Retinal pigment epithelial cell (primary cell): Measurements from ENCODE around the gene POLD3.

Experiments
- DNase-seq: peaks from one replicate; pipeline ENCODE4 v3.0.0-alpha.2; 2010; ENCODE audit warnings: low read depth
- H3K4me3 ChIP-seq: 2 replicates; pipeline ENCODE4 v1.5.1; 2011; ENCODE audit warnings: mild to moderate bottlenecking, low read length, control low read depth, moderate library complexity
- CTCF ChIP-seq: conservative IDR thresholded peaks from 2 replicates; pipeline ENCODE4 v1.5.1; 2011; ENCODE audit warnings: low read depth, low read length, control low read depth, inconsistent platforms

Gene POLD3

GRCh38 chr11:74662487-74663103 lies 70.2 kb downstream of the POLD3 start:
- no peak for TF ChIP-seq CTCF
- H3K4me3 ChIP-seq: no peak overlapping the region

GRCh38 chr11:74663315-74663714 lies 70.9 kb downstream of the POLD3 start:
- H3K4me3 ChIP-seq: no peak overlapping the region
- TF ChIP-seq CTCF: no peak
- DNase-seq: no peak

More at GRCh38 chr11:74662487-74663103, 70.2 kb downstream of the POLD3 start:
- DNase-seq: no peak

- no peak for TF ChIP-seq CTCF
- DNase-seq: no peak
- H3K4me3 ChIP-seq: no peak overlapping the region
These were observed 77.1 kb downstream of the POLD3 start for GRCh38 chr11:74669211-74670160.

GRCh38 chr11:74670171-74670570 lies 77.8 kb downstream of the POLD3 start:
- H3K4me3 ChIP-seq: no peak overlapping the region
- no peak for DNase-seq
- TF ChIP-seq CTCF: no peak

GRCh38 chr11:74671520-74672196 lies 79.3 kb downstream of the POLD3 start:
- no peak for DNase-seq
- no peak for TF ChIP-seq CTCF
- H3K4me3 ChIP-seq: no peak overlapping the region

GRCh38 chr11:74672332-74672955 lies 80.1 kb downstream of the POLD3 start:
- peak; percentile 1 for TF ChIP-seq CTCF
- no peak overlapping the region for H3K4me3 ChIP-seq
- no peak for DNase-seq
